ENCODE data around the gene MYADML2.

Gene MYADML2

DNA sequence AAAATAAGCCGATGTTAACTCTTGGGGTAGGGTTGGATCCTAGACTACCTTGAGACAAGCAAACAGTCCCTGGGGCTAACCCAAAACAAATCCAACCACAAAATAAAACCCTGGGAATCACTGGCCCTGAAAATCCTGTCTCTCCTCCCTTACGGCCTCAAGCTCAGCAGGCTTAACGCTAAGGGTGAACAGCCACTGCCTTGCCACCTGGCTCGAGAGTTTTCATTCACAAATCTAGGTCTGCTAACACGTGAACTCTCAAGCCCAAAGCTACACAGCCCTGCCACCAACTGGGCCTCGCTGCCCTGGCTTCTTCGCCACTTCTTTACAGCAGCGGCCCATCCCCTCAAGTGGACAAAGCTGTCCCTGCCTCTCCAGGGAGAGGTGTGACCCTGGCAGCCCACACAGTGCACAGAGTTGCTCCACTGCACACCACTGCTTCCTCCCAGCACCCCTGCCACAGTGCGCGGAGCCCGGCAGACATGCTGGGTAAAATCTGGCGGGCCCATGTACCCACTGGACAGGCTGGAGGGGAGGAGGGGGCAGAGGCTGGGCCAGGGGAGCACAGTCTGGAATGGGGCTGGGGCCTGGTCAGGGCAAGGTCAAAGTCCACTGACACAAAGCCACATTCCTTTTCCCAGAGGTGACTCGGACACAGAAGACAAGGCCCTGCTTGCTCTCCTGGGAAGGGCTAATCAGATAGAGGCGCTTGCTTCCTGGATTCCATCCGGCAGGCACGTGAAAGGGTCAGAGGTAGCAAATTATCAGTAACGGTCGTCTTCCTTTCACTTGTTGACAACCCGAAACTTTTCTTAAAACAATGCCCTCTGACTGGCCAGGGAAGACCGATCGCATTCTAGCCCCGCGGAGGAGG is 36.8 kb downstream of the MYADML2 start:
- Histone ChIP-seq H2AFZ (ENCODE audit: low read depth, low read length, severe bottlenecking) (no peak overlapping the region), H3K9ac (ENCODE audit: low read length) (peak overlapping the region; percentile 79)

DNA sequence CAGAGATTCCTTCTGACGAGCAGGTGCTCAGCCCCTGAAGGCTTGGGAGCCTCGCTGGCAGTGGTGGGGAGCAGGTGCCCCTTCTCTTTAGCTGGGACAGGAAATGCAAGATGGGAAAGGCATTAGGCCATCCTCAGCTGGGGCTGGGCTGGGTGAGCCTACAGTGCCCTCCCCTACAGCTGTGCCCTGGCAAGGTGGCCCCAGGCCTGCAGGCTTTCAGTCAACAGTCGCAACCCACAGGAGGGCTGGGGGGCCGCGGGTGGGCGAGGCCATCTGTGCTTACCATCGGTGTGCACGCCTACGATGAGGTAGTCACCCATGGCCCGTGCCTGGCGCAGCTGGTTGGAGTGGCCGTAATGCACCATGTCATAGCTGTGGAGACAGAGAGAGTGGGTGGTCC is 37.8 kb downstream of the MYADML2 start:
- Histone ChIP-seq H3K27me3 (ENCODE audit: low read length) (no peaks in the 10 kb centered on the region), H3K4me3 (ENCODE audit: insufficient read depth, low read length, poor library complexity, severe bottlenecking) (no peak overlapping the region), H3K9ac (ENCODE audit: low read length) (no peak overlapping the region), H3K36me3 (ENCODE audit: low read length) (no peaks in the 10 kb centered on the region), H4K20me1 (ENCODE audit: low read depth, low read length) (no peaks in the 10 kb centered on the region), H3K27ac (ENCODE audit: low read depth, low read length) (no peak overlapping the region), H3K9me2 (replicated peaks; ENCODE audit: insufficient read depth, low read length) (no peaks in the 10 kb centered on the region), H3K9me3 (ENCODE audit: insufficient read depth, low read length) (no peaks in the 10 kb centered on the region), H3K79me2 (ENCODE audit: insufficient read depth, low read length) (peaks cover 4% of the 10 kb centered on the region; the same call in 1 of the 2 replicates), H3F3A (ENCODE audit: insufficient read depth) (peaks cover 5% of the 10 kb centered on the region; the same call in 1 of the 2 replicates), H2AFZ (ENCODE audit: low read depth, low read length, severe bottlenecking) (no peak overlapping the region), H3K4me2 (ENCODE audit: low read depth, low read length, poor library complexity, severe bottlenecking) (no peak overlapping the region)
- no peak for TF ChIP-seq EZH2phosphoT487 (conservative IDR thresholded peaks at IDR 0.05; ENCODE audit: low read length)
- no peak for TF ChIP-seq CTCF (IDR thresholded peaks at IDR 0.05; ENCODE audit: insufficient read depth, low read length, poor library complexity, severe bottlenecking)

More for the DNA sequence above, 36.8 kb downstream of the MYADML2 start:
- Histone ChIP-seq H3K27ac (ENCODE audit: low read depth, low read length) (peak overlapping the region; percentile 38), H3K9me3 (ENCODE audit: insufficient read depth, low read length) (no peaks in the 10 kb centered on the region), H3K36me3 (ENCODE audit: low read length) (no peaks in the 10 kb centered on the region), H3K79me2 (ENCODE audit: insufficient read depth, low read length) (peaks cover 5% of the 10 kb centered on the region; the same call in 1 of the 2 replicates), H3K27me3 (ENCODE audit: low read length) (no peaks in the 10 kb centered on the region), H3K4me3 (ENCODE audit: insufficient read depth, low read length, poor library complexity, severe bottlenecking) (peak overlapping the region; percentile 62), H3K4me2 (ENCODE audit: low read depth, low read length, poor library complexity, severe bottlenecking) (peak overlapping the region; percentile 77), H4K20me1 (ENCODE audit: low read depth, low read length) (no peaks in the 10 kb centered on the region), H3K9me2 (replicated peaks; ENCODE audit: insufficient read depth, low read length) (no peaks in the 10 kb centered on the region), H3F3A (ENCODE audit: insufficient read depth) (peaks cover 5% of the 10 kb centered on the region; the same call in 1 of the 2 replicates)
- TF ChIP-seq CTCF (IDR thresholded peaks at IDR 0.05; ENCODE audit: insufficient read depth, low read length, poor library complexity, severe bottlenecking) (no peak), EZH2phosphoT487 (conservative IDR thresholded peaks at IDR 0.05; ENCODE audit: low read length) (no peak)

DNA sequence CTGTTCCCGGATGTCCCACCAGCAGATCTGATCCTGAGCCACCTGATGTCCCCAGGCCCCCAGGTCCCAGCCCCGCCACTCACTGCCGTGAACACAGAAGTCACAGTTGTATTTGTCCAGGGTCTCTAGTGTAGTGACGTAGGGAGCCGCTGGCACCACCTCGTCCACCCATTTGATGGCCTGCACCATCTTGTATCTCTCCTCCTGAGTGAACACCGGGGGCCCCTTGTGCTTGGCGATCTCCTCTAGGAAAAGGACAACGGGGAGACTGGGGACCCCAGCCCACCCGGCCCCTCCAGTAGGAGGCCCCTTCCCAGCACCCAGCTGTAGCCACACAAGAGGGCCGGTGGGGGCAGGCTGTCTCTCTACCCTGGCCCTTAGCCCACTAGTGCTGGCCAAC is 38.2 kb downstream of the MYADML2 start:
- Histone ChIP-seq H3K27ac (ENCODE audit: low read depth, low read length) (no peak overlapping the region), H3K9ac (ENCODE audit: low read length) (no peak overlapping the region), H3K4me2 (ENCODE audit: low read depth, low read length, poor library complexity, severe bottlenecking) (no peak overlapping the region), H3K27me3 (ENCODE audit: low read length) (no peaks in the 10 kb centered on the region), H3K9me2 (replicated peaks; ENCODE audit: insufficient read depth, low read length) (no peaks in the 10 kb centered on the region), H2AFZ (ENCODE audit: low read depth, low read length, severe bottlenecking) (no peak overlapping the region), H3K36me3 (ENCODE audit: low read length) (no peaks in the 10 kb centered on the region), H3K4me3 (ENCODE audit: insufficient read depth, low read length, poor library complexity, severe bottlenecking) (no peak overlapping the region), H3K9me3 (ENCODE audit: insufficient read depth, low read length) (no peaks in the 10 kb centered on the region), H4K20me1 (ENCODE audit: low read depth, low read length) (no peaks in the 10 kb centered on the region), H3K79me2 (ENCODE audit: insufficient read depth, low read length) (peaks cover 4% of the 10 kb centered on the region; the same call in 1 of the 2 replicates), H3F3A (ENCODE audit: insufficient read depth) (peaks cover 5% of the 10 kb centered on the region; the same call in 1 of the 2 replicates)
- TF ChIP-seq EZH2phosphoT487 (conservative IDR thresholded peaks at IDR 0.05; ENCODE audit: low read length) (no peak), CTCF (IDR thresholded peaks at IDR 0.05; ENCODE audit: insufficient read depth, low read length, poor library complexity, severe bottlenecking) (no peak)

Data from SU-DHL-6 (cell line).